HG02588 (cell line): ENCODE measurements around the gene NEURL3.

Experiments
- ATAC-seq: cut with Tn5 transposase; IDR thresholded peaks from one replicate; pipeline ENCODE4 v1.9.1; 2021; ENCODE audit warnings: mild to moderate bottlenecking, moderate library complexity; ENCODE audit not compliant: unreplicated experiment

NEURL3 gene

GRCh38 chr2:96528006-96528699, 23.0 kb upstream of the NEURL3 start:
- ATAC-seq: no peak

DNA sequence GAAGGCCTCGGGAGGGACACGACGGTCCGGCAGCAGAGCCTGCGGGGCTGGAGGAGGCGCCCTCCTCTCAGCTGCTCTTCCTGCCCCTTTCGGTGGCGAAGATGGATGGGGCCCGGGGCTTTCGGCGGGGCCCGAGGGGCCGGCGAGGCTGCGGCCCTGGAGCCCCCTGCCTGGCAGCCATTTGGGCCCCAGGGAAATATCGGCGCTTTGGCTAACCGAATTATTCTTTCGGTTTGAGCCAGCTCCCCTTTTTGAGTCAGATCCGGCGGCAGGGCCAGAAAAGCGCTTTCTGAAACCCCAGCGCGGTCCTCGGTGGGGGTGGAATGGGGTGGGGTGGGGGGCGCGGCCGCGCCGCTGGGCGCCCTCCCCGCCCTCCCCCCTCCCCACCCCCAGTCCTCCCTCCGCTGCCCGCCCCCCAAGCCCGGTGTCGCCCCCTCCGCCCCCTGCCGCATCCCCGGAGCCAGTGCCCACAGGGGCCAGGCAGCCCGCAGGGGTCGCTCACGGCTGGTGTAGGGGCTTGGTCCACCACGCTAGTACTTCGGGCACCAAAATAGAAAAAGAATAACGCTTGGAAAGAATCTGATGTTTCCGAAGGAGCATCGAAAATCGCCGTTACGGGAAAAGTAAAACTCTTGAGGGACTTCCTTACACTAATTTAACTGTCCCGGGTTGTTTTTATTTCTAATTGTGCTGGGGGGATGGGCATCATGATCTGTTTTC, 22.3 kb upstream of the NEURL3 start:
- peak; percentile 26 for ATAC-seq

DNA sequence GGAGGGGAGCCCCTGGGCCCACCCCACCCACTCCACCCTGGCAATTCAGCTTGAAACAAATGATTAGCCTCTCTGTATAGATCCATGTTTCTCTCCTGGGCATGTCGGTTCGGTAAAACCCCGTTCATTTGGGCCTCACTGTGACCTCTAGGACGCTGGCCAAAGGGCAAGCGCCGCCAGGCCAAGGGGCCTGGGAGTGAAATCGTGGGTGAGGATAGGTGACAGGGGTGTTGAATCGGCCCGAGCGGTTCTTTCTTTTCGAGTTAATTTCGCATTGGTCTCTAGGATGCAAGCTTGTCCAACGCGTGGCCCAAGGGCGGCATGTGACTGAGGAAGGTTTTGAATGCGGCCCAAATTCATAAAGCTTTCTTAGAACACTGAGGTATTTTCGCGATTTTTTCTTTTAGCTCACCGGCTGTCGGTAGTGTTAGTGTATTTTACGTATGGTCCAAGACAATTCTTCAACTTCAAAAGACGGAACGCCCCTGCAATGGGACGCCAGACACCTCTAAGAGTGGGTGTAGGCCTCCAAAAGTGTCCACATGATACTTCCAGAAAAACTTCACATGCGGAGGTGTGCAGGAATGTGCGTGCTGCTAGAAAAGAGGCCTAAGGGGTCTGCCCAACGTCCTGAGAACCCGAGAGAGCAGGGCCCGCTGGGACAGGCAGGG, 21.6 kb upstream of the NEURL3 start:
- ATAC-seq: no peak

DNA sequence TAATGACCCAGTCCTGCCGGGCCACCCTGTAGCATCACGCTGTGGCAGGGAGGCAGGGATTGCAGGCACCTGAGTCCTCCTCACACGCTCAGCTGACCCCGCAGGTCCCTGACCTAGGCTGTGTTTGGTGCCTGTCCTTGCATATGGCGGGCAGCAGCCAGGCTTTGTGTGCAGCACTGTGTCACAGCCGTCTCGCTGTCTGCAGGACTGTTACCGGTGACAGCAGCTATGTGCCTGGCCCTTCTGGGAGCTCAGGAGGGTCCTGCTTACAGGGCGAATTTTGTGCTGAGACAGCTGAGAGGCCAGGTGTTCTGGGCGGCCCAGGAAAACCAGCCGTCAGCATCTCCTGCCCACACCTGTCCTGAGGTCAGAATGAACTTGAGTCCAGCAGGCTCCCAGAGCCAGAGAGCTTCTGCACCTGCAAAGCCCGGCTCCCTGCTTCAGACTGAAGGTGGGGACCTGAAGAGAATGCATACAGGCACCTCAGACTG, 21.0 kb upstream of the NEURL3 start:
- no peak for ATAC-seq

GRCh38 chr2:96525211-96525507, 20.0 kb upstream of the NEURL3 start:
- no peak for ATAC-seq

DNA sequence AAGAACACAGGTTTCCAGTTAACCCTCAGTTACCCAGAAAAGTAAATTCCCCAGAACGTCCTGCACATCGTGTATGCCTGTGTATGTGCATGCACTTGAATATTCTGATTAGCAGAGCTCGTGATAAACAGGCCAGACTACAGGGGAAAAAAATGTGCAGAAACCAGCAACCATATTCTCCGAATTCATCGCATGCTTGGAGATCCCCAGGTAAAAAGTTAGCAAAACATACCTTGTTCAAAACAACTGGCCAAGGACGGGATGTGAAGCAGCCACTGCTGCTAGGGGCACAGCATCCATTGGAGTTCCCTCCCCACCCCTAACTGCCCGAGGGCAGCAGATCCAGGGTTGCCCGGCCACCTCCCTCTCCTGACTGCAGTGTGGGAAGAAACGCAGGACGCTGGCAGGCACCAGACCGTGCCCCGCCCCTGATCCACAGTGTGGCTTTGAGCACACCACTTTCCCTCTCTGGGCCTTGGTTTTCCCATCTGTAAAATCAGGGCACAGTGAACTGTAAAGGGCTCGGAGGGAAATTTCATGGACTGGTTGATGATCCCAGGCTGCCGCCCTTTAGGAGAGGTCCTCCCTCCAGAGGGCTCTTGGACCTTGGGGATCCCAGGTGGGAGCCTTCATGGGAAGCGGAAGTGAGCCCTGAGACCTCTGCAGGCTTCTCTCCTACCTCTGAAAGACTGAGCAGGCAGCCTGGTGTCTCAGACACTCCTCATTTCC, 19.5 kb upstream of the NEURL3 start:
- no peak for ATAC-seq

- ATAC-seq: no peak
Observed at GRCh38 chr2:96523659-96524481, 18.7 kb upstream of the NEURL3 start.

GRCh38 chr2:96522304-96523203, 17.4 kb upstream of the NEURL3 start:
- ATAC-seq: no peak

DNA sequence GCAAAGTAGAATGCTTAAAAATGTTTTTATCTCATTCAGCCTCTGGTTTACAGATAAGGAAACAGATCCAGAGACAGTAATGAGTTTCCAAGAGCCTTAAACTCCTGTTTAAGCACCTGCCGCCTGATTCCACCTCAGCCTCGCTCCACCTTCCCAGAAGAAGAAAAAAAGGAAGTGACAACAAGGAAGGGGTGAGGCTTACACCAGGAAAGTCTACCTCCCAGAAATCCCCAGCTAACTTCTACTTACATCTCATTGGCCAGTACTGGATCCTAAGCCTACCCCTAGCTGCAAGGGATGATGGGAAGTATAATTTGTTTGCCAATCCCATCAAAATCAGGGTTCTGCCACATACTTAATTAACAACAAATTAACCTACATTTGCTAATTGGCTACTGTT, 16.1 kb upstream of the NEURL3 start:
- ATAC-seq: no peak

DNA sequence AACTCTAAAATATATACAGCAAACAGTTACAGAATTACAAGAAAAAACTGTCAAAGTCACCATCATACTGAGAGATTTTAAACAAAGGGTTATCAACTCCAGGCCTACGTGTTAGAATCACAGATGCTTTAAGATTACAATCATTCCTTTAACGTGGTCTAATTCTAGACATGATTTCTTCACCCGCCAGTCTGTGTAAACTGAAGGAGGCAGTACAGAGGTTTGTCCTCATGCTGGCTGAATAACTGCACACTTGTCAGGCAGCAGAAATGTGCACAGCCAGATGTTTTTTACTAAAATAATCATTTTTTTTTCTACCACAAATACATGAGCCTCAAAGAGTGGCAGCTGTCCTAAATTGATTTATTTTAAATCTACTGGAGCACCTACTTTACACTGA, 15.5 kb upstream of the NEURL3 start:
- ATAC-seq: no peak

DNA sequence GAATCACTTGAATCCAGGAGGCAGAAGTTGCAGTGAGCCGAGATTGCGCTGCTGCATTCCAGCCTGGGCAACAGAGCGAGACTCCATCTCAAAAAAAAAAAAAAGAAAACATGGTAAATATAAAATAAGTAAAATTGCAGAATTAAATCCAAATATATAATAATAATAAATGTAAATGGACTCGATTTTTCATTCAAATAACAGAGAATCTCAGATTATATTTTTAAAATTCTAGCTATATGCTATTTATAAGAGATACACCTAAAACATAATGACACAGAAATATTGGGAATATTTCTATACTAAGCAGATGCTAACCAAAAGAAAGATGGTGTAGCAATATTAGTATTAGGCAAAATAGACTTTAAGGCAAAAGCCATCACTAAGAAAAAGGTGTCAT, 15.1 kb upstream of the NEURL3 start:
- no peak for ATAC-seq

DNA sequence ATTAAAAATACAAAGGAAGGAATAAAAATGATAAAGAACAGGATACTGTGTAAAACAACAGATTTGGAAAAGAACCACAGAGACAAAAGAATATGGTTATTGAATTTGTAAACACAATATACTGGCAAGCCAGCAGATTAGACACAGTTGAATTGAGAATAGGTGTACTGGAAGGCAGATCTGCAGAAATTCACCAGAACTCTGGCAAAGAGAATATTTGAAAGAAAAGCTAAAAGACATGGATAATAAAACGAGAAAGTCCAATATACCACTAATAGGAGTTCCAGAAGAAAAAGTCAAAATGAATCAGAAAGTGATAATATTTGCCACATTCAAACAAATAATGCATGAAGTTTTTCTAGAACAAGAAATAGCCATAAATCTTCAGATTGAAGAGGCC, 11.9 kb upstream of the NEURL3 start:
- ATAC-seq: no peak

DNA sequence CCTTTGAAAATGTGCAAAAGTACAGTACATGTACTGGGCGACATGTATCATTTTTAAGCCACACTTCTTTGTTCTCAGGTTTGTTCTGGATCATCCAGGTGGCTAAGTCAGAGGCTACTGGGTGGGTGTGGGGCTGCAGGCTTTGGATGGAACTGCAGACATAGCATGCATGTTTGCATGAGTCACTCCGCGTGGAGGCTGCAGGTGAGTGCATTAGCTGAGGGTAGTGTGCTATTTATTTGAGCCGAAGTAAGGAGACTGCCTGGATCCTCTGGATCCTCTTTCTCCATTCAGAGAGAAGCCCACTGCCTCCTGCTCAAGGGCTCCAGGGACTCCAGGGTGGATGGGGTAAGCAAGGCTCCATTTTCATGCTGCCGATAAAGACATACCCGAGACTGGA, 9.4 kb upstream of the NEURL3 start:
- ATAC-seq: no peak

DNA sequence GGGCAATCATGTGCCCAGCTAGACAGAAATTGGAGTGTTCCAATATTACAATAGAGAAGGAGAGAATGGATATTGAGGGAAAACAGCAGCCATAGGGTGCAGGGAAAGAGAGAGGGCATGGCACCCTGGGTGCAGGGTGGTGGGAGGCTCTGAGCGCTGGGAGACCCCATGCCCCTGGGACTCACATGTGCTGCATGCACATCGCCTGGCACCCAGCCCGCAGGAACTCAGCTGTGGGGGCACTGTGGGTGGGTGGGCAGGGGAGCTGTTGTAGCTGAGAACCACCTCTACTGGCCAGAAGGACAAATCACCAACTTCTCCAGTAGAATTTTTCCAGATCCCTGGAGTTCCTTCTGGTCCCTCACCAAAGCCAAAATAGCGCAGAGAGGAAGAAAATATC, 7.2 kb upstream of the NEURL3 start:
- no peak for ATAC-seq

DNA sequence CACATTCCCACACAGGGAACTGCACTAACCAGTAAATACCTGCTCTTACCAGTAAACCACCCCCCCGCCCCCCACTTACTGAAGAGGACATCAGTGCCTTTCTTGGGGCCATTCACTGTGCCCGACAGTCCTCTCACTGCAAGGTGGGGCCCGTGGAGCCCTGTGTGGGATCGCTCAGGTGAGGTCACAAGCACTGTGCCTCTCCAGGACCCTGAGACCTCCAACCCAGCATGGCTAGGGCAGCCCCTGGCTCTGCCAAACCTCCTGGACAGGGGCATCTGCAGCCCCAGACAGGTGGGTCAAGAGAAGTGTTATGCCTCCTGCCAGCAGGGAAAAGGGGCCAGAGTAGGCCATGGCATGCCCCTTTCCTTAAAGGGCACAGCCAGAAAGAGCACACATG, 6.7 kb upstream of the NEURL3 start:
- ATAC-seq: no peak

DNA sequence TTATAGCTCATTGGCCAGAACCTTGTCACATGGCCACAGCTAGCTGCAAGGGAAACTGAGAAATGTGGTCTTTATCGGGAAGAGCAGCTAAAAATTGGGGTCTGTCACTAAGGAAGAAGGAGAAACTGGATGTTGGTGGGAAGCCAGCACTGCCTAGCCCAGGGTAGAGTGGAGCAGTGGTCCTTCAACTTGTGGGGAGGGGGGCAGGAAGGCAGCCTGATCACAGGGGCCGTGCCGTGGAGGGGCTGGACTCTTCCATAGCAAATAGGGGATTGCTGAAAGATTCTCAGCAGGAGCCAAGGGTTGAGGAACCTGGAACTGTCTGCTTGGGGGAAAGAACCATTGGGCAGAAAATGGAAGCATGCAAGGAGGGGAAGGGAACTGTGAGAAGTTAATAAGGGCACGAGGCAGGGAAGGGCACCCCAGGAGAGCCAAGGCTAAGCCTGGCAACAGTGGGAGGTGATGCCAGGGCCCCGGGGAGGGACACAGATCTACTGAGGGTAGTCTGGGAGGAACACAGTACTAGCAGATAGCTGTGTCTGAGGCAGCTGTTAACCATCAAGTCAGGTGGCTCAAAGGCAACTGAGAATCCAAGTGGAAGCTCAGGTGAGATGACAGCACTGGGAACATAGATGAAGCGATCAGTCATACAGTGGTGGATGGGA, 5.9 kb upstream of the NEURL3 start:
- no peak for ATAC-seq

DNA sequence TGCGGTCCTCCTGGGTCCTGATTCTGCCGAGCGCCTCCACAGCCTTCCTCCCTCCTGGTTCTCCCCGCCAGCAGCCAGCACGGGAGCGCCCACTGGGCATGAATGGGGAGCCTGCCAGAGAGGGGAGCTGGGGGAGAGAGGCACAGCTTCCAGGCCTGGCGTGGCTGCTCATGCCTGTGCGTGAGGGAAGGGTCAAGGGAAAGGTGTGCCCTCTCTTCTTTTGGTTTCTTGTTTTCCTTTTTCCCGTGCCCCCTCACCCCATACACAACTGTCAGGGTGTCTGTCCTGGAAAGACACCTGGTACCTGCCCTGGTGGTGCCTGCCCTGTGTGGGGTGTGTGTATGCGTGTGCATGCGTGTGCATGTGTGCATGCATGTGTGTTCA, 4.7 kb upstream of the NEURL3 start:
- no peak for ATAC-seq

DNA sequence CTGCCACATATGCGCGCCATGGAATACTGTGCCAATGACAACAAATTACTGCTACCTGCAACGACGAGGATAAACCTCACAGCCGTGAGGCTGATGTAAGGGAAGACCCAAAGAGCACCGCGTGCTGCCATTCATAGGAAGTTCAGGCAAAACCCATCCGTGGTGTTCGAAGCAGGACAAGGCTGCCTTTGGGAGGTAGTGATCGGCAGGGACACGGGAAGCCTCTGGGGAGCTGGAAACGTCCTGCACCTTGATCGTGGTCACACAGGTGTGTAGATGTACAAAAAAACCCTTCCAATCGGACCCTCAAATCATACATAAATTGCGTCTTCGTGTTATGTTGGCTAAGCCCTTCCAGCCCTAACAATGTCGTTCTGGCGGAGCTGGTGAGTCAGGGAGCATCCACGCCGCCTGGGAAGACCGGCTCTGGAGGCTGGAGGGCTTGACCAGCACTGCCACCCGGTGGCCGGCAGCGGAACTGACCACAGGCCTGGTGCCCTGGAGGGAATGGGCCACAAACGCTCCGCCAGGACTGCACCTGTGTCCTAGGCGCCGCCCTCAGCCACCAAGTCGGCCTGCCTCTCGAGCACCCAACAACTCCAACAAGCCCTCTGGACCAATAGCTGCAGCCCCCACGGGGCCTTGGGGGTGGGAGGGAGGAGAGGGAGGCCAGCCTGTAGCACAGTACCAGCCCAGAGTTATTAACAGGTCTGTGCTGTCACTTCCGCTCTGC, 4.1 kb upstream of the NEURL3 start:
- ATAC-seq: no peak
